HEK293 (cell line): Measurements from ENCODE around the gene NR2F1-AS1.

ENCODE experiments used
- CTCF ChIP-seq: fragments of 450-650 bp; formaldehyde crosslinking; IDR thresholded peaks from 2 replicates; pipeline ENCODE4 v1.5.1; 2016; ENCODE audit warnings: missing biosample characterization, missing genetic modification characterization
- YY1 ChIP-seq: fragments of 450-650 bp; formaldehyde crosslinking; IDR thresholded peaks from 2 replicates; pipeline ENCODE4 v1.5.1; 2018; ENCODE audit warnings: missing biosample characterization, missing genetic modification characterization
- ZNF37A ChIP-seq: fragments of 450-650 bp; IDR thresholded peaks from 2 replicates; pipeline ENCODE4 v1.5.1; 2018; ENCODE audit warnings: missing biosample characterization, missing genetic modification characterization

GRCh38 chr5:93583439-93583767 lies 2.4 kb upstream of the NR2F1-AS1 start:
- TF ChIP-seq ZNF37A (tag by site-specific recombination), result no peak
- TF ChIP-seq YY1 (tag by site-specific recombination), result no peak
- TF ChIP-seq CTCF (tag by site-specific recombination), result no peak
